Hepatic stellate cell (primary cell): ENCODE data around the gene GMDS.

Experiments
- DNase-seq: peaks from one replicate; pipeline ENCODE4 v3.0.0; 2011; ENCODE audit warnings: low spot score

The GMDS gene

DNA sequence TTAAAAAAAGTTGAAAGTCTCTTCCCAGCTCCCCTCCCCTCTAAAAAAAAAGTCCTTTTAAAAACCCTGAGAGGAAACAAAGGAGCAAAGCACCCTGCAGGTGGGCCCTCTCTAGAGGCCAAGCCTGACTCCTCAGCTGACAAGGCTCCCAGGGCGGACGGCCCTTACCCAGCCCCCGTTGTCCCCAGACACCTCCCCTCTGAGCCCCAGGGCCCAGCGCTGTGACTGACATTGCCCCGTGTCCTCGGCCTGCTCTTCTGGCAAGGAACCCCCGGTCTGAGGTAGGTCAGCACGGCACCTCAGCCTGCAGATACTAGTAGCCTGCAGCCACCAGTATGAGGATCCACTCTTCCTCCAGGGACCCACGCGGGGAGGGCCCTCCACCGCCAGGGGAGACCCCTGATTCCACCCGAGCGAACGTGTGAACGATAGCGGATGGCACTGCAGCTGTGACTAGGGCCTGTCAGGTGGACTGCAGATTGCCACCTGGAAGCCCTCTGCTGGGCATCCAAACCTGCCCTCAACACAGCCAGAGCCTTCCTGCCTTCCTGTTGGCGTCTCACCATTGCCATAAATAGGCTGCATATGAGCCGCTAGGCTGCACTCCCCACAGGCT, 601.5 kb downstream of the GMDS start:
- DNase-seq: no peak

DNA sequence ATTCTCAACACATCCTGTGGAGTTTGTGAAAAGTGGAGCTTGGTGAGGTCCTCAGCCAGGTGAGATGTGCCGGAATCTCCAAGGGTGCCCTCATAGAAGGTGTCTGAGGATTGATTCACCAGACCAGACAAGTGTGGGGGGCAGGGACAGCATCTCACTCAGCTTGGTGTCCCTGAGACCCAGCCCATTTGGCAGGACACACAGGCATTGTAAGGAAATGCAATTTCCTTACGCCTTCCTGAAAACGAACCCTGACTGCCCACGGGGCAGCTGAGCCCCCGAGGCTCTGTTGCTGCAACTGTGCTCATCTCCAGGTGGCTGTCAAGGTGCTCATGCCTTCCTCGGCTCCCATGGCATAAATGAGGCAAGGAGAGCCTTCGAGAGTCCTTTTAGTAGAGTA, 602.3 kb downstream of the GMDS start:
- no peak for DNase-seq

GRCh38 chr6:1641343-1641885, 604.0 kb downstream of the GMDS start:
- no peak for DNase-seq

- DNase-seq: no peak
Measured at GRCh38 chr6:1640476-1640875, 604.9 kb downstream of the GMDS start.

- no peak for DNase-seq
Measured at GRCh38 chr6:1639430-1639829, 606.0 kb downstream of the GMDS start.

GRCh38 chr6:1636971-1637871, 608.2 kb downstream of the GMDS start:
- DNase-seq: no peak

DNA sequence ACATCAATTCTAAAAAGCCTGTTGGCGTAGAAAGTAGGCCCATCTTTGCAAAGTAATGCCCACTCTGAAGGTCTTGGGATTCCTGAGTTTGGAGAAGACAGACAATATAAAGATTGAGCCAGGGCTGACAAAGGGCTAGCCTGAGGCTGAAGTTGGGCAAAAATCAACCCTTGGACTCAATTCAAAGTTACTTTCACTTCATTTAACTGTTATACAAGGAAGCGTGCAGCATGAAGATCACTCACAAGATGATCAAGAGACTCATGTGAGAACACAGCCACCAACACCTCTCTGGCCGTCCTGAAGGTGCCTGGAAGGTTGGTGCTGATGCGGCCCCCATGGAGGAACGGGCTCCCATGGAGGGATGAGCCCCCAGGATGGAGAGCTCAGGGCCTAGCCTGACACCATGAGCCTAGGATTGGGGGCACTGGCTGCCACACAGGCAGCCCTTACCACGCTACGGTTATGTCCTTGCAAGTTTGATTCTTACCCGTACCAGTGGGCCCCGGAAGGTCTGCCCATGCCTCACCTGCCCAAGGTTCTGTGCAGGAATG, 609.1 kb downstream of the GMDS start:
- DNase-seq: no peak

DNA sequence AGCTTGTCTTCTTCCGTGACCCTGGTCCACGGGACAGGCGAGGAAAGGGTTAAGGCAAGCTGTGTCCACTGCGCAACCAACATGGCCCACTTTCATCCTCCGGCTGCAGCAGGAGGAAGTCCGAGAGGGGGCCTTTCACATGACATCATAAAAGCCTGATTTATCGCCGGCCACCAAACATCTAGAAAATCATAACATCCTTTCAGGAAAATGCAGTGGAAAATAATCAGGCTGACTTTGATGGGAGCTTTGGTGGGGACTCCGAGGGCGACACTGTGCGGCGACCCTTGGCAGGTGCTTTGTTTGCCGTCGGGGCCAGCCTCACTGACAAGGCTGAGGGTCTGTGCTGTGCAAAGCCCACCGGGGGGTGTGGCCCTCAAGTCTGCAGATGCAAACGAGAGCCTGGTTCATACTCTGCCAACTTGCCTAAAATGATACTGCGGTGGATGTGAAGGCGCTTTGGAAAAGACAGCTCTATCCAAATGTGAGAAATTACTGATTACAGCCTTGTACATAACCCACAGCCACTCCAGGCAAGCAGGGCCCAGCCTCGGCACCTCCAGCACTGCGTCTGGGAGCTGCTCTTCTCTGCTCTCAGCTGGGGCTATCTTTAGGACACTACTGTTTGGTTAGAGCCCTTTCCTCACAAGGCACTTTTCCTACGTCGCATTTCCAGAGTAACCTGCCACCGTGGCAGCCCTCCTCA, 609.9 kb downstream of the GMDS start:
- DNase-seq: no peak

GRCh38 chr6:1634081-1634480, 611.3 kb downstream of the GMDS start:
- no peak for DNase-seq

- DNase-seq: no peak
Measured at GRCh38 chr6:1633366-1634021, 611.9 kb downstream of the GMDS start.

DNA sequence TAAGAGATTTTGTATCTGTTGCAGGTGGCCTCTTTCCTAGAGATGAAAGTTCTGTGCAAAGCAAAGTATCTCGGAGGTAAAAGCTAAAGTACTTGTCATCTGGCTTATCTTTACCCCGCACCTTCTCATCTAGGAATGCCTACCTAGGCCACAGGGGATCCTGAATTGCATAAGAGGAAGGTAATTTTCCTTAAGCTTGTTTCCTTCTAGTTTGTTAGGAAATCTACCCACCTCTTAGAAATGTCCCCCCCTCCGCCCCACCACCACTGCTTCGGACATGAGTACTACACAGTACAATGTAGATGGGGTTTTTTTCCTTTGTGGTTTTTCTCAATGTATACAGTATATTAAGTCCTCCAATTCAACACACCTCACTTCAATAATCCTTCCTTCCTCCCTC, 614.2 kb downstream of the GMDS start:
- no peak for DNase-seq

GRCh38 chr6:1630771-1631217, 614.6 kb downstream of the GMDS start:
- DNase-seq: no peak

- DNase-seq: no peak
Measured at GRCh38 chr6:1630212-1630770, 615.1 kb downstream of the GMDS start.

DNA sequence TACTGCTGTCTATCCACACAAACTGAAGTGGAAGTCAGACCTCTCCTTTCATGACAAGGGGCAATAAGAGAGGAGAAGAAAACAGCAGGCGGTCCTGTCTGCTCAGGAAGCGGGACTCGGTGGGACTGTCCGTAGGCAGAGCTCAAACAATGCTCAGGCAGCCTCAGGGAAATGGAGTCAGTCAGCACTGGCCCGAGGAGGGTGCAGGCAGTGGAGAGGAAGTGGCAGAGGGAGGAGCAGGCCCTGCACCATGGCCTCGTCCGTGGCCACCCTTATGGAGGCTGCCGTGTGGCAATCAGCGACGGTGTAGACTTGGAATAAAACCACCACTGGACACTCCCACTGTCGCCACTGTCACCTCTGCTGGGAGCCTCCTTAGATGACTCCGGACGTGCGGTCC, 616.1 kb downstream of the GMDS start:
- DNase-seq: no peak

DNA sequence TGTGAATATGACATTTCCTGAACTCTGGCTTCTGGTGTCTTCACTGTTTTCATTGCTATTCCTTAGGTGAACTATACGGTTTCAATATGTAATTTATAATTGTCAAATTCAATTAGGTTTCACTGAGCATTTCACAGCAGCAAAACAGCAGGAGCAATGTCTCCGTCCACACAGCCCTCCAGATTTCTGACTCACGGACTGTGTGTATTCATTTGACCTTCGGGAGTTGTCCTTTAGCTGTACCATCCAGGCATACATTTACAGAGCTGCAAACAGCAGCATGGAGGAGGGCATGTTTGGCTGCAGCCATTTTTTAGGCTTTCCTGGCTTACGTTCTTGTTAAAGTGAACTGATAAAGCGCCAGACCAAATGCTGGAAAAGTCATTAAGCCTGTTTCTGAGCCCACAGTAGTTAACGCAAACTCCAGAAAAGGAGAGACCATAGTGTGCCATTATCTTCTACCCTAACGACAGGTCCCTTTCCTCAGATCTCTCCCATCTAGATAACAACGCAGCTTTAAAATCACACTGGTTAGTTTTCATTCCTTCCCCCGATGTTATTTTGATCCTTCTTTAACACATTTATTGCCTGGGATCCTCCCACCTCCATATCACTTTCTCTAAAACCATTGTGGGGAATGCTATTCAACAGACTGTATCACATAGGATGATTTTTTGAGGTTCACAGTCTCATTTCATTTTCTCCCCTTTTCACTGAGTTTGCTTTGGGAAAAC, 617.4 kb downstream of the GMDS start:
- DNase-seq: no peak

DNA sequence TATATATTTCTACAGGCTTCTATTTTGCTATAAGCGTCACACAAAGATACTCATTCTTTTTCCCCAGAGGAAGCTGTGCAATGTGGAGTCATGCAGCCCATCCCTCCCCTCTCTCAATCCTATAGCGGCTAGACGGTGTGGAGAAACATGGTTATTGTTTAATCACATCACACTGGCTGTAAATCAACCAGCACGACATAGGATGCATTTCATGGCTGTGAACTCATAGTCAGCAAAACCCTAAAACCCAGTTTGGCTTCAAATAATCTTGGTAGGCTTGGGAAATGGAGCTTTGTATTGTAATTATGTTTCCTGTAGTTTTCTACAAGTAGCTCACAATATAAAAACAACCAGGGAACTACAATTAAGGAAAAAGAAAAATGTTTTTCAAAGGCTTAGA, 618.9 kb downstream of the GMDS start:
- no peak for DNase-seq

GRCh38 chr6:1625794-1626435, 619.5 kb downstream of the GMDS start:
- no peak for DNase-seq

DNA sequence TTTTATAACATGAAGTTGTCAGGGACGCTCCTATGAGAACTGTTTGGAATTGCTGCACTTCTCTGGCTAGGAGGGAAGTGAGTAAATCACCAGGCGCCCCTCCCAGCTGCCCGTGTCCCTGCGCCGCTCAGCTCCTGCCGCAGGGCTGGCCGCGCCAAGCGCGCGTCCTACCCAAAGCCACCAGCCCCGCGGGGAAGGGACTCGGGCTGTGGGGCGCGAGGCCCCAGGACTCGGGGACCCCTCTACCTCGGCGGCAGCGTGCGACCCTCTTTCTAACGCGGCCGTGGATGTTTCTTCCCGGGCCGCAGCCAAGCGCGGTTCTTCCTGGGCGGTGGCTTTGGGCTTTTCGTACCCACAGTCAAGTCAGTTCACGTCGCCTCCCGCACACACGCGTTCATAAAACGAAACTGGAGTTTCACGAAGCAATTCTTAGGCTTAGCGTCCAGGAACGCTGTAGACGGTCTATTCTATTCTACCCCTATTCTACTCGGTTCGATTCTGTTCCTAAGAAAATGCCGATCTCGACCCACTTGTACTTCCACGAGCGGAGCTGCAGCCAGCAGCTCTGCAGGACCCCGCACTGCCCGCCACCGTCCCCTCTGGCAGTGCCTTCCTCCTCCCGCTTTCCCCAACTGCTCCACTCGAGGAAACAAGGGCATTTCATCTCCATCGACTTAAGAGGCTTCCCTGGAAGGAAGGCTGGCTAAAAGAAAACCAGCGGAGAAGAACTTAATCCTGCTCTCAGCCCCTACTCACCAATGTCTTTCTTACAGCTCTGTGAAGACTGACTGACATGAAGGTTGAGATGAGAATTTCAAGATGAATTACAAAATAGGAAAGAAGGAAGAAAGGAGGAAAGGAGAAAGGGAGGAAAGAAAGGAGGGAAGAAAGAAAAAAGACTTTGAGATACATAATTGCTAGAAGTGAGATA, 620.3 kb downstream of the GMDS start:
- peak; percentile 76 for DNase-seq
